GM19328 (cell line): Measurements from ENCODE around the gene PHAF1.

Experiments
- ATAC-seq: cut with Tn5 transposase; IDR thresholded peaks from one replicate; pipeline ENCODE4 v1.9.1; 2021; ENCODE audit warnings: mild to moderate bottlenecking, moderate library complexity; ENCODE audit not compliant: unreplicated experiment

The PHAF1 gene

GRCh38 chr16:67146523-67147357, 37.0 kb downstream of the PHAF1 start:
- ATAC-seq, result no peak

GRCh38 chr16:67147437-67148140, 37.8 kb downstream of the PHAF1 start:
- no peak for ATAC-seq

- no peak for ATAC-seq
These were observed 38.5 kb downstream of the PHAF1 start for GRCh38 chr16:67148221-67148620.

DNA sequence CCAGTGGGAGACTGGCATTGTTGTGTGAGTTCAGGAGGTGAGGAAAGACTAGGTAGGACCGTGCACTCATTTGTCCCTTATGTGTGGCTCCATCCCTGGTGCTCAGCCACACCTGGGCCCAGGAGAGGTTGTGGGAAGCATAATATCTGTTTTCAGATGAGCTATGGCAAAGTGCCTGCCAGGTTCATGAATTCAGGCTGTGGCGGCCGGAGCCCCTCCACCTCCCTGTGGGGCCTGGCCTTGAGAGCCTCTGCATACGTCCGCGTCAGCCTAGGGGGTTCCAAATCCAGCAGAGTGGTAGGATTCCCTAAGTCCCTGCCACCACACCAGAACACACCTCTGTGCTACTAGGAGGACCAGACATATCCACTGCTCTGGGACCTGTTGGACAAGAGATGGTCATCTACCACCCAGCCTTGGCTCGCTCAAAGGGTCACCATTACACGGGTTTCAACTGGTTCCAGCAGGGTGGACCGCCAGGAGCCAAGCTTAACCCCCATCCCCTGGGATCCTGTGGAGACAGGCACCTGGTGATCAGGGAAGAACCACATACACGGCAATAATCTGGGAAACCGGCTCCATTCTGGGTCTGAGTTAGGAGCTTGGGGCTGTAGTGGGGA, 39.0 kb downstream of the PHAF1 start:
- no peak for ATAC-seq

DNA sequence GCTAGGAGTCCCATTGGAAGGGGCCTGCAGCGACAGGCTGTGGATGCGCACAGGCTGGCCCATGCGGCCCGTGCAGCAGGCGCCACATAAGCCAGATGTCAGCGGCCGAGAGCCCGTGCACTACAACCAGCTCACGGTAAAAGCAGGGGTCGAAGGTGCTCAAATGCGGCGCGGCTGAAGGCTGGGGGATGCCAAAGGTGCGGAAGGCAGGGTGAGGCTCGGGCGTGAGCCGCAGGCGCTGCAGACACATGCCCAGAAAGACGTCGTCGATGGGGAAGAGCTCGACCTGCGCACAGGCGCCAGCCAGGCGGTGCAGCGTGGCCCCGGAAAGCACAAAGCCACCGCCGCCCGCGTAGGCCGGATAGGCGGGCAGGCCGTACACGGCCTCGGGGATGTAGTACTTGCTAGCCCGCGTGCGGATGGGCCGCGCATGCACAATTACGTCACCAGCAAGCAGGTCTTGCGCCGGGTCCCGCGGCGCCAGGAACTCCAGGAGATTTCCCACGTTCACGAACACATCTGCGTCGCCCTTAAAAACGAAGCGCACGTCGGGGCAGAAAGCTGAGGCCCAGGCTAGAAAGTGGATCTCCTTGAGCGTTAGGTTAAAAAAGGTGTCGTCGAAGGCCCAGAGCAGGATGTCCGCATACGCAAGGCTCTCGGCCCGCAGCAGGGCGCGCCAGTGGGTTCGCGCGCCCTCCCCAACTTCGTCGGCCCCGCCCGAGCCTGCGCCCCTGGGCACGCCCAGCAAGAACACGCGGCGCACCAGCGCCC, 39.7 kb downstream of the PHAF1 start:
- ATAC-seq, result no peak

GRCh38 chr16:67150047-67150832, 40.5 kb downstream of the PHAF1 start:
- no peak for ATAC-seq

- ATAC-seq, result no peak
These were observed 41.2 kb downstream of the PHAF1 start, which contains the start of gene B3GNT9 for GRCh38 chr16:67150833-67151396. Gene B3GNT9, minus strand, starts transcription at chr16:67150998. Its CDS starts 513 bp downstream, at chr16:67150485.

- ATAC-seq, result no peak
These were observed 41.8 kb downstream of the PHAF1 start for GRCh38 chr16:67151431-67152097.

DNA sequence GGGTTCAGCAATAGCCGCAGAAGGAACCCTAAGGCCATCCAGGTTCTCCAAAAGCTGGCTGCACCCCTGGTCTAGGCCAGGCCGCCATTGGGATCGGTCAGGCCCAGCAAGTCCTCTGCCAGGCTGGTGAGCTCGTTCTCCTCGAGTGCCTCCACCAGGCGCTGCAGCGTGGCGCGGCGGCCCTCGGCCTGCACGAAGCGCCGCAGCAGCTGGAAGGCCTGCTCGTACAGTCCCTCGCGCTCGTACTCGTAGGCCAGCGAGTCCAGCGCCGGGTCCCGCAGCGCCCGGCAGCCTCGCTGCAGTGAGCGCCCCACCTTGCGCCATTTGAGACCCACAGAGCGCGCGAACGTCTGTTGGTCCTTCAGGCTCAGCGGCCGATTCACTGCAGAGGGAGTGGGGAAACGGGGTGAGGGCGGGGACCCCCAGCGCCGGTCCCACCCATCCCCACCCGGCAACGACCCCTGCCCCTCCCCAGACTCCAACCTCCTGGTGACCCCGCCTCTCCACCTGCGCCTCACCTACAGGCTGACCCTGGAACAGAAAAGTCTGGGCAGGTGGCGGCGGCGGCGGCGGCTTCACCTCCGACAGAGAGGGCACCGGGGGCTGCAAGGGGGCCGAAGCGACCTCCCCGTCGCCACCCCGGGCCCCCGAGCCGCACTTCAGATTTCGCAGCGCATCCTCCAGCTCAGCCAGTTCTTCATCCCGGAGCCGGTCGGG, 45.0 kb downstream of the PHAF1 start:
- ATAC-seq, result no peak

- ATAC-seq, result no peak
These were observed 45.8 kb downstream of the PHAF1 start for GRCh38 chr16:67155295-67156142.

GRCh38 chr16:67156143-67156844, 46.6 kb downstream of the PHAF1 start:
- no peak for ATAC-seq

DNA sequence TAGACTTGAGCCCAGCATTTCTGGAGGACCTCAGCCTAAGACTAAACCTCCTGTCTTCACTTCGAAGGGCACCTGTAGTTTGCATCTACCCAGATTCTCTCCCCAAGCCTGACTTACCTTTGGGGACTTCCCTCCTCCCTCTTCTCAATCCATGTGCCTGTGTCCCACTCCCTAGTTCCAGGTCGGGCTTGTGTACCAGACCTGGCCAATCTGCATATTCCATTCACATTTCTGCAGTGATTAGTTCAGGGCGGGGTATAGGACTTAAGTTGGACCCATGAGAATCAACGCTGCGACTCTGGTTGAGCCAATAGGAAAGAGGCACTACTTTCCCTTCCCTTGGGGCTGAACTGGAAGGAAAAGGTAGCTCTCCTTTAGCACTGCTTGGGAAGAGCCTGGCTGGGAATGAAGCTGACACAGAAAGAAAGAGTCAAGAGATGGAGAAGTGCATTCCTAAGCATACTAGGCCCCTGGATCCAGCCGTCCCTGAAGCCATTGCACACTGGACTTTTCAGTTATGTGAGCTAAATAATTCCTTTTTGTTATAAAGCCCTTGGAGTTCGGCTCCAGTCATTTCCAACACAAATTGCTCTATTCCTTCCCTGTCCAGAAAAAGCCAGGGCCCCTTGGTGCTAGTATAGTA, 47.5 kb downstream of the PHAF1 start:
- ATAC-seq, result no peak

GRCh38 chr16:67157892-67158635, 48.3 kb downstream of the PHAF1 start:
- no peak for ATAC-seq

GRCh38 chr16:67158637-67159600, 49.2 kb downstream of the PHAF1 start:
- no peak for ATAC-seq

DNA sequence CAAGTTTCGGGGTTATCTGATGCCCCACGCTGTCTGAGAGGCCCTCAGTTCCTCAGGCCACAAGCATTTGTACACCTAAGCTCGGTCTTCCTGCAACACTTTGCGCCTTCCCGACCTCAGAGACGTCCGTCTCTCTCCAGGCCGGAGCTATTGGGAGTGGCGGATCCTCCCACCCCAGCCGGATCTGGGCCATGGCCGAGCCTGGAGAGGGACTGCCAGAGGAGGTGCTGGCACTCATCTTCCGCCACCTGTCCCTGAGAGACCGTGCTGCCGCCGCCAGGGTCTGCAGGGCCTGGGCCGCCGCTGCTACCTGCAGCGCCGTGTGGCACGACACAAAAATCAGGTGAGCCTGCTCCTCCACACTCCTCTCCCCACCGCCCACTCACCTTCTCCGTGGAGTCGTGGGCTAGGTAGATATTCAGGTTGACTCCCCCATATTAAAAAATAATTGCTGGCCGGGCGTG, 51.9 kb downstream of the PHAF1 start:
- ATAC-seq, result no peak
